Thyroid gland (tissue), 4 donors: ENCODE data around the gene INO80C. TPM values are rescaled to one million over a fixed set of nuclear protein-coding genes. Genes with fewer than 3 reads are reported as not detected.

Source experiments
- DNase-seq, 2 donors: peaks; one replicate each; pipeline ENCODE4 v3.0.0-alpha.2; 2019
- H3K27ac ChIP-seq, 3 donors: fragments of 200-600 bp; sonication (generic); 1 replicate in 2 of 3; 2 replicates in 1 of 3; pipeline ENCODE4 v1.5.1; 2016 to 2019; ENCODE audit warnings: mild to moderate bottlenecking in 1 of 3, moderate library complexity in 1 of 3
- H3K27me3 ChIP-seq: fragments of 200-600 bp; sonication (generic); one replicate; pipeline ENCODE4 v1.5.1; 2019
- H3K36me3 ChIP-seq, 2 donors: fragments of 200-600 bp; sonication (generic); one replicate each; pipeline ENCODE4 v1.5.1; 2016 to 2019
- H3K4me1 ChIP-seq, 2 donors: fragments of 200-600 bp; sonication (generic); one replicate each; pipeline ENCODE4 v1.5.1; 2017 to 2019
- H3K4me3 ChIP-seq, 3 donors: fragments of 200-600 bp; sonication (generic); replicated peaks in 1 of 3; 1 replicate in 2 of 3; 2 replicates in 1 of 3; pipeline ENCODE4 v1.5.1; 2016; ENCODE audit warnings: mild to moderate bottlenecking in 1 of 3
- H3K9me3 ChIP-seq: fragments of 200-600 bp; sonication (generic); one replicate; pipeline ENCODE4 v1.5.1; 2017
- POLR2A ChIP-seq, 2 donors: fragments of 450-650 bp; IDR thresholded peaks; one replicate each; pipeline ENCODE4 v1.6.1; 2017; ENCODE audit warnings: antibody characterized with exemption in 2 of 2, mild to moderate bottlenecking in 2 of 2, moderate library complexity in 1 of 2
- WGBS, 2 donors: methylation state at CpG; one replicate each; pipeline ENCODE4 v1.1.5; 2017; 5-methylcytosine and 5-hydroxymethylcytosine counted together
- intact Hi-C: fragments of 100-400 bp; cut with DNase I; formaldehyde crosslinking; loops from one replicate; pipeline ENCODE4 v1.15.1; 2023
- total RNA-seq, 4 donors: library from RNA; depleted of rRNA; stranded (reverse); fragments of >200 nt; gene quantifications; one replicate each; pipeline ENCODE4 v1.2.3, GENCODE V29; 2016
- TF ChIP-seq, protein P1 (sequence below), 6 experiments: fragments of 200-600 bp in 3 of 6; fragments of 450-650 bp in 3 of 6; sonication (generic) in 3 of 6; IDR thresholded peaks; one replicate each; pipeline ENCODE4 v1.5.1; 2016 to 2019; ENCODE audit warnings: antibody characterized with exemption in 6 of 6, mild to moderate bottlenecking in 2 of 6, inconsistent platforms in 1 of 6, moderate library complexity in 1 of 6

The INO80C gene
- total RNA-seq, 4 donors from 2014 or later: 5.1 to 19.3 (median 8.2) TPM

- WGBS, 2 donors: 67 to 83% methylated on average over 6 to 11 of the region's 11 CpGs
- H3K27ac ChIP-seq: peak overlapping the region in 1 of 3 donors; percentile 32
- DNase-seq: peak in 1 of 2 donors; percentile 11
- no peak for TF ChIP-seq POLR2A (IDR thresholded peaks at IDR 0.05)
- TF ChIP-seq, protein P1, sequence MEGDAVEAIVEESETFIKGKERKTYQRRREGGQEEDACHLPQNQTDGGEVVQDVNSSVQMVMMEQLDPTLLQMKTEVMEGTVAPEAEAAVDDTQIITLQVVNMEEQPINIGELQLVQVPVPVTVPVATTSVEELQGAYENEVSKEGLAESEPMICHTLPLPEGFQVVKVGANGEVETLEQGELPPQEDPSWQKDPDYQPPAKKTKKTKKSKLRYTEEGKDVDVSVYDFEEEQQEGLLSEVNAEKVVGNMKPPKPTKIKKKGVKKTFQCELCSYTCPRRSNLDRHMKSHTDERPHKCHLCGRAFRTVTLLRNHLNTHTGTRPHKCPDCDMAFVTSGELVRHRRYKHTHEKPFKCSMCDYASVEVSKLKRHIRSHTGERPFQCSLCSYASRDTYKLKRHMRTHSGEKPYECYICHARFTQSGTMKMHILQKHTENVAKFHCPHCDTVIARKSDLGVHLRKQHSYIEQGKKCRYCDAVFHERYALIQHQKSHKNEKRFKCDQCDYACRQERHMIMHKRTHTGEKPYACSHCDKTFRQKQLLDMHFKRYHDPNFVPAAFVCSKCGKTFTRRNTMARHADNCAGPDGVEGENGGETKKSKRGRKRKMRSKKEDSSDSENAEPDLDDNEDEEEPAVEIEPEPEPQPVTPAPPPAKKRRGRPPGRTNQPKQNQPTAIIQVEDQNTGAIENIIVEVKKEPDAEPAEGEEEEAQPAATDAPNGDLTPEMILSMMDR (IDR thresholded peaks at IDR 0.05): no peak
- H3K27me3 ChIP-seq: no peaks in the 10 kb centered on the region
- peaks cover 0 to 4% of the 10 kb centered on the region in 2 donors for H3K4me1 ChIP-seq
- intact Hi-C loops: no loop called here
- H3K9me3 ChIP-seq: no peaks in the 10 kb centered on the region
- no peak overlapping the region for H3K4me3 ChIP-seq
- no peaks in the 10 kb centered on the region for H3K36me3 ChIP-seq
These were observed 30.7 kb downstream of the INO80C start for GRCh38 chr18:35466815-35467623.

GRCh38 chr18:35466334-35466733 is 31.4 kb downstream of the INO80C start:
- Histone ChIP-seq H3K27ac (peak overlapping the region in 1 of 3 donors; percentile 32), H3K27me3 (no peaks in the 10 kb centered on the region), H3K36me3 (no peaks in the 10 kb centered on the region), H3K4me1 (peaks cover 0 to 9% of the 10 kb centered on the region in 2 donors), H3K9me3 (no peaks in the 10 kb centered on the region), H3K4me3 (no peak overlapping the region)
- WGBS, 2 donors: 81% methylated on average over 5 to 6 of the region's 6 CpGs
- TF ChIP-seq, protein P1 (IDR thresholded peaks at IDR 0.05): no peak
- TF ChIP-seq POLR2A (IDR thresholded peaks at IDR 0.05): no peak
- DNase-seq: no peak
- intact Hi-C loops: no loop called here

DNA sequence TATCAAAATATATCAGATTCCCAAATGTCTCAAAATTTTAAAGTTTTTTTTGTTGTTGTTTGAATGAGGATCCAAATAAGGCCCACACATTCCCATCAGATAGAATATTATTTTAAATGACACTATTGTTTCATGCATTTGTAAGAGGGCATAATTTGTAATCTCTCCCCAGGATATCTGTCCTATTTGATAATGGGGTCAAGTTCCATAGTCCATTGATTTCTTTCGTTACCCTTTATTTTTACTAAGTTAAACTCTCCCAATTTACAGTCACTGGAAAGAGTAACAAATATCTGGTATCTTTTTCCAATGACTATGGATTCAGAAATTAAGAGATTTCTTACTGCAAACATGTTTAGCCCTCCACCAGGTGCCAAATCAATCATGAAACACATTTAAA is 32.4 kb downstream of the INO80C start:
- H3K27me3 ChIP-seq: no peaks in the 10 kb centered on the region
- peaks cover 0 to 16% of the 10 kb centered on the region in 2 donors for H3K4me1 ChIP-seq
- TF ChIP-seq POLR2A (IDR thresholded peaks at IDR 0.05): no peak
- TF ChIP-seq, protein P1 (IDR thresholded peaks at IDR 0.05): no peak
- H3K4me3 ChIP-seq: no peak overlapping the region
- H3K36me3 ChIP-seq: no peaks in the 10 kb centered on the region
- H3K27ac ChIP-seq: no peak overlapping the region
- intact Hi-C loops: no loop called here
- DNase-seq: no peak
- WGBS, 2 donors: 94 to 96% methylated on average over 1 of the region's 1 CpG
- H3K9me3 ChIP-seq: no peaks in the 10 kb centered on the region

GRCh38 chr18:35464831-35465279 is 32.9 kb downstream of the INO80C start:
- no peak for DNase-seq
- TF ChIP-seq, protein P1 (IDR thresholded peaks at IDR 0.05): no peak
- TF ChIP-seq POLR2A (IDR thresholded peaks at IDR 0.05): no peak
- Histone ChIP-seq H3K27ac (no peak overlapping the region), H3K9me3 (no peaks in the 10 kb centered on the region), H3K27me3 (no peaks in the 10 kb centered on the region), H3K4me3 (no peak overlapping the region), H3K36me3 (no peaks in the 10 kb centered on the region), H3K4me1 (peaks cover 0 to 16% of the 10 kb centered on the region in 2 donors)
- intact Hi-C loops: no loop called here
- 84 to 89% methylated on average over 2 of the region's 2 CpGs for WGBS, 2 donors

GRCh38 chr18:35463827-35464226 is 33.9 kb downstream of the INO80C start:
- H3K4me1 ChIP-seq: peaks cover 0 to 16% of the 10 kb centered on the region in 2 donors
- no peak overlapping the region for H3K4me3 ChIP-seq
- H3K36me3 ChIP-seq: no peaks in the 10 kb centered on the region
- no peaks in the 10 kb centered on the region for H3K27me3 ChIP-seq
- no peak for TF ChIP-seq POLR2A (IDR thresholded peaks at IDR 0.05)
- TF ChIP-seq, protein P1 (IDR thresholded peaks at IDR 0.05): no peak
- peak overlapping the region in 1 of 3 donors; percentile 29 for H3K27ac ChIP-seq
- WGBS, 2 donors: 79 to 88% methylated on average over 4 of the region's 4 CpGs
- no peak for DNase-seq
- intact Hi-C loops: no loop called here
- no peaks in the 10 kb centered on the region for H3K9me3 ChIP-seq
